Neural cell (in vitro differentiated cells): ENCODE measurements around the gene HS6ST3. TPM values are rescaled to one million over a fixed set of nuclear protein-coding genes. Genes with fewer than 3 reads are reported as not detected.

Source experiments
- H2AFZ ChIP-seq: fragments of 200-600, 300-800 bp; sonication (generic), shearing (Covaris generic); 2 replicates; pipeline ENCODE4 v1.6.0; 2014; ENCODE audit warnings: low read depth, mild to moderate bottlenecking, antibody characterized with exemption, low read length, moderate library complexity
- H3F3A ChIP-seq: fragments of 200-600 bp; shearing (Covaris generic); 2 replicates; pipeline ENCODE4 v1.6.1; 2016; ENCODE audit warnings: mild to moderate bottlenecking, moderate library complexity, mixed read lengths, antibody characterized with exemption, low read length; ENCODE audit not compliant: insufficient read depth, poor library complexity, severe bottlenecking
- H3K27ac ChIP-seq: fragments of 200-600, 300-800 bp; sonication (generic), shearing (Covaris generic); 2 replicates; pipeline ENCODE4 v1.5.1; 2014; ENCODE audit warnings: mild to moderate bottlenecking, low read length, moderate library complexity
- H3K27me3 ChIP-seq: fragments of 300-800, 200-600 bp; sonication (generic), shearing (Covaris generic); 2 replicates; pipeline ENCODE4 v1.6.0; 2014; ENCODE audit warnings: mild to moderate bottlenecking, low read depth, low read length, moderate library complexity; ENCODE audit not compliant: insufficient read depth
- H3K36me3 ChIP-seq: fragments of 300-800, 200-600 bp; sonication (generic), shearing (Covaris generic); 2 replicates; pipeline ENCODE4 v1.5.1; 2014; ENCODE audit warnings: mild to moderate bottlenecking, antibody characterized with exemption, low read length, moderate library complexity; ENCODE audit not compliant: insufficient read depth
- H3K4me2 ChIP-seq: fragments of 300-800, 200-600 bp; sonication (generic), shearing (Covaris generic); 2 replicates; pipeline ENCODE4 v1.6.0; 2014; ENCODE audit warnings: mild to moderate bottlenecking, low read length
- H3K4me3 ChIP-seq: fragments of 300-800, 200-600 bp; sonication (generic), shearing (Covaris generic); 2 replicates; pipeline ENCODE4 v1.5.1; 2014; ENCODE audit warnings: mild to moderate bottlenecking, low read length, moderate library complexity
- H3K79me2 ChIP-seq: fragments of 200-600 bp; shearing (Covaris generic); replicated peaks from 2 replicates; pipeline ENCODE4 v1.6.0; 2014; ENCODE audit warnings: mild to moderate bottlenecking, low read length, moderate library complexity; ENCODE audit not compliant: insufficient read depth
- H3K9ac ChIP-seq: fragments of 300-800, 200-600 bp; sonication (generic), shearing (Covaris generic); 2 replicates; pipeline ENCODE4 v1.6.1; 2016; ENCODE audit warnings: mild to moderate bottlenecking, low read length, mixed read lengths
- H3K9me2 ChIP-seq: fragments of 200-600 bp; shearing (Covaris generic); 2 replicates; pipeline ENCODE4 v1.6.1; 2016; ENCODE audit warnings: mild to moderate bottlenecking, low read length, mixed read lengths; ENCODE audit not compliant: insufficient read depth
- H3K9me3 ChIP-seq: fragments of 200-600, 300-800 bp; sonication (generic), shearing (Covaris generic); 2 replicates; pipeline ENCODE4 v1.6.1; 2016; ENCODE audit warnings: mild to moderate bottlenecking, mixed run types, low read length, moderate library complexity, mixed read lengths
- H4K20me1 ChIP-seq: fragments of 200-600 bp; shearing (Covaris generic); 2 replicates; pipeline ENCODE4 v1.6.1; 2016; ENCODE audit warnings: mild to moderate bottlenecking, mixed run types; ENCODE audit not compliant: insufficient read depth
- CTCF ChIP-seq: fragments of 450-650 bp; IDR thresholded peaks from 2 replicates; pipeline ENCODE4 v1.5.1; 2014; ENCODE audit warnings: antibody characterized with exemption, mild to moderate bottlenecking, moderate library complexity; ENCODE audit not compliant: poor library complexity, severe bottlenecking
- EP300 ChIP-seq: fragments of 450-650 bp; conservative IDR thresholded peaks from 2 replicates; pipeline ENCODE4 v1.6.1; 2014; ENCODE audit warnings: antibody characterized with exemption, mild to moderate bottlenecking, moderate library complexity; ENCODE audit not compliant: poor library complexity, severe bottlenecking
- EZH2 ChIP-seq: fragments of 200-600, 300-800 bp; shearing (Covaris generic), sonication (generic); IDR thresholded peaks from 2 replicates; pipeline ENCODE4 v1.6.1; 2014; ENCODE audit warnings: antibody characterized with exemption, low read length, borderline replicate concordance, mild to moderate bottlenecking; ENCODE audit not compliant: insufficient read depth, poor library complexity, severe bottlenecking
- MXI1 ChIP-seq: fragments of 450-650 bp; conservative IDR thresholded peaks from 2 replicates; pipeline ENCODE4 v1.6.1; 2014; ENCODE audit warnings: antibody characterized with exemption, mild to moderate bottlenecking; ENCODE audit not compliant: poor library complexity, severe bottlenecking
- POLR2AphosphoS5 ChIP-seq: IDR thresholded peaks from 2 replicates; pipeline ENCODE4 v1.6.1; 2012
- RAD21 ChIP-seq: fragments of 450-650 bp; conservative IDR thresholded peaks from 2 replicates; pipeline ENCODE4 v1.6.1; 2014; ENCODE audit warnings: antibody characterized with exemption, mild to moderate bottlenecking, moderate library complexity
- REST ChIP-seq: IDR thresholded peaks from 2 replicates; pipeline ENCODE4 v1.6.1; 2012; ENCODE audit warnings: borderline replicate concordance
- SMC3 ChIP-seq: fragments of 450-650 bp; conservative IDR thresholded peaks from 2 replicates; pipeline ENCODE4 v1.6.1; 2014; ENCODE audit warnings: antibody characterized with exemption, mild to moderate bottlenecking, moderate library complexity; ENCODE audit not compliant: poor library complexity
- TAF1 ChIP-seq: IDR thresholded peaks from 2 replicates; pipeline ENCODE4 v1.6.1; 2012; ENCODE audit warnings: low read depth
- polyA plus RNA-seq: library from polyadenylated mRNA; depleted of rRNA; stranded (reverse); fragments of >200 nt; gene quantifications from 2 replicates; pipeline ENCODE4 v1.2.3, GENCODE V29; 2014

The HS6ST3 gene
- polyA plus RNA-seq, 1 donor from 2014 or later = 10.9 TPM

DNA sequence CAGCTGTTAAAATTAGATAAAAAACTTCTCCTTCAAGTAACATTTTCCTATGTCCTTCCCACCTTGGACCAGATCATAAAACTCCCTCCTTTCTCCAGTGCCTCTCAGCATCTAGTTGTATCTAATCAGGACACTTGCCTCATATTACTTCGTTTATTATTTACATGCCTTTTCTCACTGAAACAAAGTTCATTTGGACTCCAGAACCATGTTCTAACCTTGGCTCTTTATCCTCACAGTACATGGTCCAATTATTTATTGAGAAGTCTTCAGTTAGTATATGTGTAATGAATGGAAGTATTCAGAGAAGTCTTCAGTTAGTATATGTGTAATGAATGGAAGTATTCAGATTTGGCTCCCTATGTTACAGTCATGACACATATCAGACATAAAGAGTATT is 561.7 kb downstream of the HS6ST3 start:
- H3K9ac ChIP-seq = no peak overlapping the region
- no peak for TF ChIP-seq EP300
- no peak for TF ChIP-seq REST
- H4K20me1 ChIP-seq = no peaks in the 10 kb centered on the region
- no peaks in the 10 kb centered on the region for H3K27me3 ChIP-seq
- no peaks in the 10 kb centered on the region for H3K9me3 ChIP-seq
- H2AFZ ChIP-seq = no peak overlapping the region
- no peak overlapping the region for H3K4me2 ChIP-seq
- no peaks in the 10 kb centered on the region for H3K9me2 ChIP-seq
- no peaks in the 10 kb centered on the region for H3F3A ChIP-seq
- no peaks in the 10 kb centered on the region for H3K36me3 ChIP-seq
- H3K27ac ChIP-seq = no peak overlapping the region
- H3K79me2 ChIP-seq = no peaks in the 10 kb centered on the region
- no peak overlapping the region for H3K4me3 ChIP-seq

GRCh38 chr13:96652506-96652905 is 562.6 kb downstream of the HS6ST3 start:
- no peak for TF ChIP-seq CTCF
- TF ChIP-seq SMC3 = no peak
- TF ChIP-seq RAD21 = no peak
- no peak for TF ChIP-seq TAF1
- no peak for TF ChIP-seq EZH2
- TF ChIP-seq REST = no peak
- no peak for TF ChIP-seq MXI1
- TF ChIP-seq POLR2AphosphoS5 = no peak
- TF ChIP-seq EP300 = no peak
- Histone ChIP-seq H3K4me3 (no peak overlapping the region), H3K9me2 (no peaks in the 10 kb centered on the region), H3F3A (no peaks in the 10 kb centered on the region), H3K79me2 (no peaks in the 10 kb centered on the region), H3K27ac (no peak overlapping the region), H3K9ac (no peak overlapping the region), H3K4me2 (no peak overlapping the region), H4K20me1 (no peaks in the 10 kb centered on the region), H3K36me3 (no peaks in the 10 kb centered on the region), H3K27me3 (no peaks in the 10 kb centered on the region), H2AFZ (no peak overlapping the region), H3K9me3 (no peaks in the 10 kb centered on the region)
